ENCODE data around the gene MRPL39. TPM values are rescaled to one million over a fixed set of nuclear protein-coding genes. Genes with fewer than 3 reads are reported as not detected.

Gene MRPL39
- total RNA-seq, 4 donors from 2014 or later, result 16.1 to 23.0 (median 19.9) TPM

- no peaks in the 10 kb centered on the region for H3K36me3 ChIP-seq
- no peak overlapping the region for H3K27ac ChIP-seq
- no peak for DNase-seq
- no peaks in the 10 kb centered on the region for H3K27me3 ChIP-seq
- no peaks in the 10 kb centered on the region for H3K4me1 ChIP-seq
- H3K9me3 ChIP-seq, result no peaks in the 10 kb centered on the region
- H3K4me3 ChIP-seq (replicated peaks in 1 of 3), result no peak overlapping the region
- WGBS, 2 donors, result 96% methylated on average over 3 of the region's 3 CpGs
- intact Hi-C loops (cut with DNase I), result no loop called here
- no peak for TF ChIP-seq CTCF (IDR thresholded peaks at IDR 0.05)
- no peak for TF ChIP-seq POLR2A (IDR thresholded peaks at IDR 0.05)
These were observed 25.0 kb downstream of the MRPL39 start for GRCh38 chr21:25582164-25582790.

- WGBS, 2 donors, result 91 to 93% methylated on average over 3 of the region's 3 CpGs
- H3K4me1 ChIP-seq, result no peaks in the 10 kb centered on the region
- TF ChIP-seq CTCF (IDR thresholded peaks at IDR 0.05) (no peak), POLR2A (IDR thresholded peaks at IDR 0.05) (no peak)
- H3K4me3 ChIP-seq (replicated peaks in 1 of 3), result no peak overlapping the region
- no peaks in the 10 kb centered on the region for H3K36me3 ChIP-seq
- intact Hi-C loops (cut with DNase I), result no loop called here
- DNase-seq, result no peak
- H3K9me3 ChIP-seq, result no peaks in the 10 kb centered on the region
- H3K27ac ChIP-seq, result no peak overlapping the region
- H3K27me3 ChIP-seq, result no peaks in the 10 kb centered on the region
These were observed 25.7 kb downstream of the MRPL39 start for GRCh38 chr21:25581582-25581981.

- DNase-seq, result no peak
- H3K4me3 ChIP-seq (replicated peaks in 1 of 3), result no peak overlapping the region
- no peaks in the 10 kb centered on the region for H3K4me1 ChIP-seq
- no peak overlapping the region for H3K27ac ChIP-seq
- H3K27me3 ChIP-seq, result no peaks in the 10 kb centered on the region
- WGBS, 2 donors, result 95 to 100% methylated on average over 4 of the region's 4 CpGs
- no peaks in the 10 kb centered on the region for H3K36me3 ChIP-seq
- H3K9me3 ChIP-seq, result no peaks in the 10 kb centered on the region
- intact Hi-C loops (cut with DNase I), result no loop called here
- TF ChIP-seq CTCF (IDR thresholded peaks at IDR 0.05) (no peak), POLR2A (IDR thresholded peaks at IDR 0.05) (no peak)
These were observed 26.4 kb downstream of the MRPL39 start for GRCh38 chr21:25580912-25581260.

GRCh38 chr21:25579226-25580013, 27.9 kb downstream of the MRPL39 start:
- no peak for TF ChIP-seq POLR2A (IDR thresholded peaks at IDR 0.05)
- intact Hi-C loops (cut with DNase I), result no loop called here
- H3K4me3 ChIP-seq (replicated peaks in 1 of 3), result no peak overlapping the region
- H3K27me3 ChIP-seq, result no peaks in the 10 kb centered on the region
- DNase-seq, result no peak
- no peak overlapping the region for H3K27ac ChIP-seq
- H3K4me1 ChIP-seq, result no peaks in the 10 kb centered on the region
- H3K36me3 ChIP-seq, result no peaks in the 10 kb centered on the region
- WGBS, 2 donors, result 71 to 73% methylated on average over 4 of the region's 4 CpGs
- no peaks in the 10 kb centered on the region for H3K9me3 ChIP-seq

- no peak for TF ChIP-seq POLR2A (IDR thresholded peaks at IDR 0.05)
- TF ChIP-seq CTCF (IDR thresholded peaks at IDR 0.05), result no peak
- no peaks in the 10 kb centered on the region for H3K9me3 ChIP-seq
- intact Hi-C loops (cut with DNase I), result no loop called here
- H3K36me3 ChIP-seq, result no peaks in the 10 kb centered on the region
- no peak overlapping the region for H3K27ac ChIP-seq
- H3K4me1 ChIP-seq, result no peaks in the 10 kb centered on the region
- WGBS, 2 donors, result 93 to 96% methylated on average over 7 of the region's 7 CpGs
- H3K4me3 ChIP-seq (replicated peaks in 1 of 3), result no peak overlapping the region
- H3K27me3 ChIP-seq, result no peaks in the 10 kb centered on the region
- DNase-seq, result no peak
These were observed 29.0 kb downstream of the MRPL39 start for GRCh38 chr21:25578056-25578961.
